Stomach (tissue), 4 donors: ENCODE data around the gene ATP7B.

Experiments used
- POLR2A ChIP-seq, 4 donors: fragments of 450-650 bp; IDR thresholded peaks; one replicate each; pipeline ENCODE4 v1.6.1; 2016; ENCODE audit warnings: antibody characterized with exemption in 4 of 4, control low read depth in 2 of 4, mild to moderate bottlenecking in 1 of 4, moderate library complexity in 1 of 4
- TF ChIP-seq, protein P1 (sequence below), 7 experiments: fragments of 450-650 bp in 4 of 7; fragments of 200-600 bp in 3 of 7; sonication (generic) in 3 of 7; IDR thresholded peaks; one replicate each; pipeline ENCODE4 v1.5.1; 2016 to 2019; ENCODE audit warnings: antibody characterized with exemption in 7 of 7, control low read depth in 2 of 7, mild to moderate bottlenecking in 1 of 7

DNA sequence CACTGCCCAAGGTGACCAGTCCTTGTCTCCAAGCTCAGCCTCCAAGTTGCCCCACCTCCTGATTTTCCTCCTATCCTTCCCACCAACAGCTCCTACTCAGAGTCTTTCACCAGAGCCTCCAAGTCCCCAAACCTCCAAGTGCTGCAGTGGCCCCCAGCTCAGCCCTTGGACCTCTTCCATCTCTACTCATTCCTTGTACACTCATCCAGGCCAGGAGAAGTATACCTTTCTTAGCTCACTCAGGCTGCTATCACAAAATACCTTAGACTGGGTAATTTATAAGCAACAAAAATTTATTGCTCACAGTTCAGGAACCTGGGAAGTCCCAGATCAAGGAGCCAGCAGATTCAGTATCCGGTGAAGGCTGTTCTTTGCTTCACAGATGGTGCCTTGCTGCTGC lies 11.3 kb downstream of the ATP7B start:
- TF ChIP-seq, protein P1, sequence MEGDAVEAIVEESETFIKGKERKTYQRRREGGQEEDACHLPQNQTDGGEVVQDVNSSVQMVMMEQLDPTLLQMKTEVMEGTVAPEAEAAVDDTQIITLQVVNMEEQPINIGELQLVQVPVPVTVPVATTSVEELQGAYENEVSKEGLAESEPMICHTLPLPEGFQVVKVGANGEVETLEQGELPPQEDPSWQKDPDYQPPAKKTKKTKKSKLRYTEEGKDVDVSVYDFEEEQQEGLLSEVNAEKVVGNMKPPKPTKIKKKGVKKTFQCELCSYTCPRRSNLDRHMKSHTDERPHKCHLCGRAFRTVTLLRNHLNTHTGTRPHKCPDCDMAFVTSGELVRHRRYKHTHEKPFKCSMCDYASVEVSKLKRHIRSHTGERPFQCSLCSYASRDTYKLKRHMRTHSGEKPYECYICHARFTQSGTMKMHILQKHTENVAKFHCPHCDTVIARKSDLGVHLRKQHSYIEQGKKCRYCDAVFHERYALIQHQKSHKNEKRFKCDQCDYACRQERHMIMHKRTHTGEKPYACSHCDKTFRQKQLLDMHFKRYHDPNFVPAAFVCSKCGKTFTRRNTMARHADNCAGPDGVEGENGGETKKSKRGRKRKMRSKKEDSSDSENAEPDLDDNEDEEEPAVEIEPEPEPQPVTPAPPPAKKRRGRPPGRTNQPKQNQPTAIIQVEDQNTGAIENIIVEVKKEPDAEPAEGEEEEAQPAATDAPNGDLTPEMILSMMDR (IDR thresholded peaks at IDR 0.05): peak in 1 of 7 experiments; percentile 5
- no peak for TF ChIP-seq POLR2A (IDR thresholded peaks at IDR 0.05)
